ENCODE data around the gene VPS39.

The VPS39 gene

GRCh38 chr15:42198516-42198915 is 9.6 kb downstream of the VPS39 start:
- no peaks in the 10 kb centered on the region; the same call in 1 of the 2 replicates for H3F3A ChIP-seq (ENCODE audit: insufficient read depth)
- no peaks in the 10 kb centered on the region for H3K9me3 ChIP-seq (ENCODE audit: insufficient read depth, low read length)
- H3K9me2 ChIP-seq (replicated peaks; ENCODE audit: insufficient read depth, low read length) = no peaks in the 10 kb centered on the region
- no peak overlapping the region for H3K4me3 ChIP-seq (ENCODE audit: insufficient read depth, low read length, poor library complexity, severe bottlenecking)
- H3K79me2 ChIP-seq (ENCODE audit: insufficient read depth, low read length) = peaks cover 12% of the 10 kb centered on the region; the same call in 1 of the 2 replicates
- H4K20me1 ChIP-seq (ENCODE audit: low read depth, low read length) = no peaks in the 10 kb centered on the region
- TF ChIP-seq EZH2phosphoT487 (conservative IDR thresholded peaks at IDR 0.05; ENCODE audit: low read length) (no peak), CTCF (IDR thresholded peaks at IDR 0.05; ENCODE audit: insufficient read depth, low read length, poor library complexity, severe bottlenecking) (no peak)
- H3K27ac ChIP-seq (ENCODE audit: low read depth, low read length) = no peak overlapping the region
- H3K27me3 ChIP-seq (ENCODE audit: low read length) = no peaks in the 10 kb centered on the region
- H2AFZ ChIP-seq (ENCODE audit: low read depth, low read length, severe bottlenecking) = no peak overlapping the region
- H3K9ac ChIP-seq (ENCODE audit: low read length) = no peak overlapping the region
- peaks cover 17% of the 10 kb centered on the region; the same call in 1 of the 2 replicates for H3K36me3 ChIP-seq (ENCODE audit: low read length)
- H3K4me2 ChIP-seq (ENCODE audit: low read depth, low read length, poor library complexity, severe bottlenecking) = no peak overlapping the region

DNA sequence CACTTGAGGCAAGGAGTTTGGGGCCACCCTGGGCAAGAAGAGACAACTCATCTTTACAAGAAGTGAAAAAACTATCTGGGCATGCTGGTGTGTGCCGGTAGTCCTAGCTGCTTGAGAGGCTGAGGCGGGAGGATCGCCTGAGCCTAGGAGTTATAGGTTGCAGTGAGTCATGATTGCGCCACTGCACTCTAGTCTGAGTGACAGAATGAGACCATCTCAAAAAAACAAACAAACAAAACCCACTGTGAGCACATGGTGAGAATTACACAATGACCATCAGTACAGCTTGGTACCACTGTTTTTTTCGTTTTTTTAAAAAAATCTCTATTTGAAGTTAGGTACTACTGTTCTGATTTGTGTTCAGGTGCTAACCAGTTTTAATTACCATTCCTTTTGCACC is 13.6 kb downstream of the VPS39 start:
- Histone ChIP-seq H3K4me2 (ENCODE audit: low read depth, low read length, poor library complexity, severe bottlenecking) (no peak overlapping the region), H3K9me3 (ENCODE audit: insufficient read depth, low read length) (no peaks in the 10 kb centered on the region), H3K27ac (ENCODE audit: low read depth, low read length) (no peak overlapping the region), H3K36me3 (ENCODE audit: low read length) (peaks cover 14% of the 10 kb centered on the region; the same call in 1 of the 2 replicates), H3F3A (ENCODE audit: insufficient read depth) (no peaks in the 10 kb centered on the region), H3K79me2 (ENCODE audit: insufficient read depth, low read length) (no peaks in the 10 kb centered on the region), H3K27me3 (ENCODE audit: low read length) (no peaks in the 10 kb centered on the region), H3K4me3 (ENCODE audit: insufficient read depth, low read length, poor library complexity, severe bottlenecking) (no peak overlapping the region), H4K20me1 (ENCODE audit: low read depth, low read length) (no peaks in the 10 kb centered on the region), H3K9ac (ENCODE audit: low read length) (no peak overlapping the region), H3K9me2 (replicated peaks; ENCODE audit: insufficient read depth, low read length) (no peaks in the 10 kb centered on the region), H2AFZ (ENCODE audit: low read depth, low read length, severe bottlenecking) (no peak overlapping the region)
- TF ChIP-seq CTCF (IDR thresholded peaks at IDR 0.05; ENCODE audit: insufficient read depth, low read length, poor library complexity, severe bottlenecking) (no peak), EZH2phosphoT487 (conservative IDR thresholded peaks at IDR 0.05; ENCODE audit: low read length) (no peak)

DNA sequence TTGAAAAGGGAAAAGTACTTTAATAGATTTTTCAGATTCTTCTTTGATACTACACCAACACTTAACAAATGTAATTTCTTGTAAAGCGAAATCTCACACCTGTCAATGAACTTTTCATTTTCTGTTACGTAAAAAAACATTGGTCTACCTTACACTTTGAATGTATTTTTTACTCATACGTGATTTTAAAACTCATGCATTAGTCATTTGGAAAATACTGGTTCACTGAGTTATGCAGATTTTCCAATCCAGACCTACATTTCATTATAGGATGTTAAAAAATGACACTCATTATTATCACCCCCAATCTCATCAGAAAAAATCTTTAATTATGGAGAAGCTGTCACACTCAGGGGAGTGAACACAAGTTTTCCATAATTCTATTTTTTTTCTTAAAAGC is 14.7 kb downstream of the VPS39 start:
- no peak overlapping the region for H2AFZ ChIP-seq (ENCODE audit: low read depth, low read length, severe bottlenecking)
- no peaks in the 10 kb centered on the region for H4K20me1 ChIP-seq (ENCODE audit: low read depth, low read length)
- H3K27ac ChIP-seq (ENCODE audit: low read depth, low read length) = no peak overlapping the region
- no peaks in the 10 kb centered on the region for H3F3A ChIP-seq (ENCODE audit: insufficient read depth)
- H3K4me3 ChIP-seq (ENCODE audit: insufficient read depth, low read length, poor library complexity, severe bottlenecking) = no peak overlapping the region
- H3K79me2 ChIP-seq (ENCODE audit: insufficient read depth, low read length) = no peaks in the 10 kb centered on the region
- no peaks in the 10 kb centered on the region for H3K9me3 ChIP-seq (ENCODE audit: insufficient read depth, low read length)
- no peak overlapping the region for H3K4me2 ChIP-seq (ENCODE audit: low read depth, low read length, poor library complexity, severe bottlenecking)
- H3K27me3 ChIP-seq (ENCODE audit: low read length) = no peaks in the 10 kb centered on the region
- peaks cover 7% of the 10 kb centered on the region; the same call in 1 of the 2 replicates for H3K36me3 ChIP-seq (ENCODE audit: low read length)
- no peak for TF ChIP-seq CTCF (IDR thresholded peaks at IDR 0.05; ENCODE audit: insufficient read depth, low read length, poor library complexity, severe bottlenecking)
- TF ChIP-seq EZH2phosphoT487 (conservative IDR thresholded peaks at IDR 0.05; ENCODE audit: low read length) = no peak
- no peak overlapping the region for H3K9ac ChIP-seq (ENCODE audit: low read length)
- no peaks in the 10 kb centered on the region for H3K9me2 ChIP-seq (replicated peaks; ENCODE audit: insufficient read depth, low read length)

Measured in SU-DHL-6 (cell line).